Measurements from ENCODE around the gene EPC1. TPM values are rescaled to one million over a fixed set of nuclear protein-coding genes. Genes with fewer than 3 reads are reported as not detected.
"Not testable (repeated sequence)": the region's sequence is repeated elsewhere in the genome, so short reads cannot be mapped to it uniquely, and the experiment has no call there.

EPC1 gene
- total and polyA plus RNA-seq, 2 donors, result 35.2 to 38.7 TPM

DNA sequence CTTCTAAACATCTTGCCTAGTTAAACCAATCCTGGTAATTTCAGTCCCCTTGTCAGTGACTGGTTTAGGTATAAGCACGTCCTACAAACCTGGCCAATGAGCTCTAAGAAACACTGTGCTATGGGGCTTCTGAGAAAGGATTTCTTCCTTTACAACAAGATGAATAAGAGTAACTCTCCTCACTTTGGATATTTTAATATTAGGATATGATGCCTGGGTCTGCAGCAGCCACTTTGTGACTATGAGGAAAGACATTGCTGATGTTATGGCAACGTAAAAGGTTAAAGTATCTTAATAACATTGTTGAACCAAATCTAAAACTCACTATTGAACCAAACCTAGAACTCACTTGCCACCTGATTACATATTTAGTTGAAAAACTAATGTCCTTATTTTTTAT, 26.5 kb upstream of the EPC1 start:
- 99% methylated on average over 2 of the region's 2 CpGs for WGBS
- no peak overlapping the region for H3K27ac ChIP-seq (ENCODE audit: low read depth in 1 of 2, low read length in 1 of 2)
- no peak for DNase-seq (ENCODE audit: low read depth in 6 of 9, low spot score in 9 of 9)
- peaks cover 8 to 14% of the 10 kb centered on the region in 2 donors for H3K36me3 ChIP-seq (ENCODE audit: control insufficient read depth in 2 of 2, insufficient read depth in 2 of 2, low read length in 1 of 2)
- H3K4me1 ChIP-seq (ENCODE audit: control insufficient read depth in 2 of 2, insufficient read depth in 2 of 2, low read length in 2 of 2), result peaks cover 0 to 4% of the 10 kb centered on the region in 2 donors
- no peaks in the 10 kb centered on the region for H3K9me3 ChIP-seq (ENCODE audit: control insufficient read depth in 2 of 2, insufficient read depth in 1 of 2, low read length in 1 of 2)
- H3K4me3 ChIP-seq (ENCODE audit: low read length in 2 of 2), result no peak overlapping the region
- no peaks in the 10 kb centered on the region for H3K27me3 ChIP-seq (ENCODE audit: control insufficient read depth in 2 of 2, insufficient read depth in 1 of 2, low read length in 1 of 2)

DNA sequence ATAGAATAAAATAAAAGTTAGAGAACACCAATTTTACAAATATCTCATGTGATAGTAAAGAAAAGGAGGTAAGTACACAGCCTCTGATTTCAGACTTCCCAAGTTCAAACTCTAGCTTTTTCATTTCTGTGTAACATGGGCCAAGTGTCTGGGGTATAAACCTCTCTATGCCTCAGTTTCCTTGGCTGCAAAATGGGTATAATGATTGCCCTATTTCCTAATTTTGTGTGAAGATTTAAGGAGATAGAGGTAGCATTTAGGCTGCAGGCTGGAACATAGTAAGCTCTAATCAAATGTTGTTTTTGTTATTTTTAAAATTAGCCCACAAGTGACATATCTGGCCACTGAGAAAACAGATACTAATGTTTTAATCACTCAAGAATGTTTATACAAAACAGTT, 26.1 kb upstream of the EPC1 start:
- Histone ChIP-seq H3K9me3 (ENCODE audit: control insufficient read depth in 2 of 2, insufficient read depth in 1 of 2, low read length in 1 of 2) (no peaks in the 10 kb centered on the region), H3K27me3 (ENCODE audit: control insufficient read depth in 2 of 2, insufficient read depth in 1 of 2, low read length in 1 of 2) (no peaks in the 10 kb centered on the region), H3K4me1 (ENCODE audit: control insufficient read depth in 2 of 2, insufficient read depth in 2 of 2, low read length in 2 of 2) (peaks cover 0 to 4% of the 10 kb centered on the region in 2 donors), H3K27ac (ENCODE audit: low read depth in 1 of 2, low read length in 1 of 2) (no peak overlapping the region), H3K36me3 (ENCODE audit: control insufficient read depth in 2 of 2, insufficient read depth in 2 of 2, low read length in 1 of 2) (peaks cover 8 to 14% of the 10 kb centered on the region in 2 donors), H3K4me3 (ENCODE audit: low read length in 2 of 2) (no peak overlapping the region)
- DNase-seq (ENCODE audit: low read depth in 6 of 9, low spot score in 9 of 9), result no peak

DNA sequence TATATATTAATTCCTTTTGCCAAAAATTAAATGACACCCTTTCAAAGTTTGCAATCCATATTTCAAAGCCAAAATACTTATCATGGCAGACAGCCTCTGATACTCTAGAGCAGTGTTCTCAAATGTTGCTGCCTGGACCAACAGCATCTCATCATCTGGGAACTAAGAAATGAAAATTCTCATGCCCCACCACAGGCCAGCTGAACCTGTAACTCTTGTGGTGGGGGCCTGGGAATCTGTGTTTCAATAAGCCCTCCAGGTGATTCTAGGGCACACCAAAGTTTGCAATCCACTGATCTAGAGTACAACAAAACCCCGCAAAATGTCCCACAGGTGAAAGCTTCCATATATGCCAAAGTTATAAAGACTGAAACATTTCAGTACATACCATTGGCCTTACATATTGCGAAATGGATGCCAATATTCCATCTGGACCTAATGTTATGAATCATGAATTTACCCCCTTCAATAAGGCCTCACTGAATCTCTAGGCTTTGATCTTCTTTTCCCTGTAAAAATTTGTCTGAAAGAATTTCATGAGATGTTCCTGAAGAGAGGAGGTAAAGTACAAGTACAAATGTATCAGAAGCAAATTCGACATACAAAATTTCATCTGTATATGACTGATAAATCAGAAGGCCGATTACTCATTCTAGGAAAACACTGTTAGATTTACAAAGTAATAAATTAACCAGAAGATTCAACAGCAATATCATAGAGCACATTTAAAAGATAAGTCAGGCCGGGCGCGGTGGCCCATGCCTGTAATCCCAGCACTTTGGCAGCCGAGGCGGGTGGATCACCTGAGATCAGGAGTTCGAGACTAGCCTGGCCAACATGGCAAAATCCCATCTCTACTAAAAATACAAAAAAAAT, 25.3 kb upstream of the EPC1 start:
- Histone ChIP-seq H3K4me3 (ENCODE audit: low read length in 2 of 2) (no peak overlapping the region), H3K27ac (ENCODE audit: low read depth in 1 of 2, low read length in 1 of 2) (no peak overlapping the region), H3K4me1 (ENCODE audit: control insufficient read depth in 2 of 2, insufficient read depth in 2 of 2, low read length in 2 of 2) (peaks cover 0 to 4% of the 10 kb centered on the region in 2 donors), H3K27me3 (ENCODE audit: control insufficient read depth in 2 of 2, insufficient read depth in 1 of 2, low read length in 1 of 2) (no peaks in the 10 kb centered on the region), H3K9me3 (ENCODE audit: control insufficient read depth in 2 of 2, insufficient read depth in 1 of 2, low read length in 1 of 2) (no peaks in the 10 kb centered on the region), H3K36me3 (ENCODE audit: control insufficient read depth in 2 of 2, insufficient read depth in 2 of 2, low read length in 1 of 2) (peaks cover 8 to 14% of the 10 kb centered on the region in 2 donors)
- DNase-seq (ENCODE audit: low read depth in 6 of 9, low spot score in 9 of 9), result no peak
- 97% methylated on average over 10 of the region's 10 CpGs for WGBS

DNA sequence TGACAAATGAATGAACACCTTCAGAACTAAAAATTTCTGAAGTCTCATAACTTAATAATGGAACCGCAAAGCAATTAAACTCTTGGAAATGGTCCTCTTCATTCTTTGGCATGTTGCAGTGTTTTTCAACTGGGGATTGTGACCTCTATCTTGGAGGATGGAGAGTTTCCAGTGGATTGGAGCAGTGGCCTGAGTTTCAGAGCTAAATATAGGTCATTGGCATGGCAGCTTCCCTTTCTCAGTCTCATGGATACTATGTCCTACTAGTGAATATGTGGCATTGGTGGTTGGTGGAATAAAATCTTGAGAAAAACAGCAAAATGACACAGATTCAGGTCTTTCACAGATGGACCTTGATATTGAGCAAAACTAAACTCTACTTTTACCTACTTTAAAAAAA, 24.1 kb upstream of the EPC1 start:
- Histone ChIP-seq H3K4me1 (ENCODE audit: control insufficient read depth in 2 of 2, insufficient read depth in 2 of 2, low read length in 2 of 2) (peaks cover 0 to 4% of the 10 kb centered on the region in 2 donors), H3K9me3 (ENCODE audit: control insufficient read depth in 2 of 2, insufficient read depth in 1 of 2, low read length in 1 of 2) (no peaks in the 10 kb centered on the region)
- WGBS, result 100% methylated on average over 1 of the region's 1 CpG

DNA sequence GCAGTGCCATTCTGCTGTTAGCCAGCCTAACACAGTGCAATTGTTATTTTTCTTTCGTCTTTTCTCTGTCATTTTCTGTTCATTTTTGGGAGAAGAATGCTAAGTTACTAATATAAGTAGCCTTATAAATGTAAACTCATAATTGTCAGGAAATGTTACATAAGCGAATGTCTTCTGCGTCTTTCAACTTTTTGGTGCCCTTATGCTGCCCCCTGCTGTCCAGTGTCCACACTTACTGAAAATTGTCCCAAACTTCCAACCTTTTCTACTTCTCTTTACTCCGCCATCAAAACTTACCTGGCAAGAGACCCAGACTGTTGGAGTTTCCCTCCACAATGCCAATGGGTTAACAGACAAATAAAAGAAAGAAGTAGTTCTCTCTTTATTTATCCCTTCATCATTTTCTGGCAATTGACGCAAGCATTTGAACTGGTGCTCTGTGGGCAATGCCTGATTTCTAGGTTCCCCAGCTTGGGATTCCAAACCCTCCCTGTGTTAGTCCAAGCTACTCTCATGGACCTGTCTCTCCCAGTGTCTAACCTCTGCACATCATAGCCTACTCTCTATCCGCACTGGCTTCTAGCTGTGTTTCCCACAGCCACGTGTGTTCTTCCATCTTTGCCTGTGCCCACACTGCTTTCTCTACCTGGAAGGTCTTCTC, 21.0 kb upstream of the EPC1 start:
- WGBS, result 55% methylated on average over 7 of the region's 7 CpGs
- peak in 5 of 9 donors; percentile 53 to 84 (median 63) for DNase-seq (ENCODE audit: low read depth in 6 of 9, low spot score in 9 of 9)

More for the DNA sequence above, 24.1 kb upstream of the EPC1 start:
- Histone ChIP-seq H3K27me3 (ENCODE audit: control insufficient read depth in 2 of 2, insufficient read depth in 1 of 2, low read length in 1 of 2) (no peaks in the 10 kb centered on the region), H3K4me3 (ENCODE audit: low read length in 2 of 2) (no peak overlapping the region), H3K27ac (ENCODE audit: low read depth in 1 of 2, low read length in 1 of 2) (no peak overlapping the region), H3K36me3 (ENCODE audit: control insufficient read depth in 2 of 2, insufficient read depth in 2 of 2, low read length in 1 of 2) (peaks cover 8 to 14% of the 10 kb centered on the region in 2 donors)
- no peak for DNase-seq (ENCODE audit: low read depth in 6 of 9, low spot score in 9 of 9)

DNA sequence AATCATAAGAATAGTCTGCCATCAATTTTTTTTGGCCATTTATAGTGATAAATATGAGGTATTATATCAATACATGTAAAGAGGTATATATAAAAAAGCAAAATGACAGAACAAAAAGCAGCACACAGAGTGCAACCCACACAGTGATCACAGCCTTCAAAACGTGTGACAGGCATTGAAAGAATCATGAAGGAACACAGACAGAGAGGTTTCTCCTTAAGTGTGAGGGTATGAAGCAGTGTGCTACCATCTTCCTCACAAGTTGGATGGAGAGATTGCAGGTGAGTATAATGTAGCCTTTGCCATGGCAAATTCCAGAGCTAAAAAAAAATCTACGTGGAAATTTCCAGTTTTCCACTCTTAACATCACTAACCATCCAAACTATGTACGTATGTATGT, 19.6 kb upstream of the EPC1 start:
- peak overlapping the region in 1 of 2 donors; percentile 25 for H3K27ac ChIP-seq (ENCODE audit: low read depth in 1 of 2, low read length in 1 of 2)
- H3K4me3 ChIP-seq (ENCODE audit: low read length in 2 of 2), result no peak overlapping the region
- peak in 1 of 9 donors; percentile 37 for DNase-seq (ENCODE audit: low read depth in 6 of 9, low spot score in 9 of 9)
- no peaks in the 10 kb centered on the region for H3K9me3 ChIP-seq (ENCODE audit: control insufficient read depth in 2 of 2, insufficient read depth in 1 of 2, low read length in 1 of 2)
- H3K27me3 ChIP-seq (ENCODE audit: control insufficient read depth in 2 of 2, insufficient read depth in 1 of 2, low read length in 1 of 2), result no peaks in the 10 kb centered on the region
- H3K4me1 ChIP-seq (ENCODE audit: control insufficient read depth in 2 of 2, insufficient read depth in 2 of 2, low read length in 2 of 2), result peaks cover 0 to 3% of the 10 kb centered on the region in 2 donors
- 63% methylated on average over 3 of the region's 3 CpGs for WGBS
- peaks cover 6 to 9% of the 10 kb centered on the region in 2 donors for H3K36me3 ChIP-seq (ENCODE audit: control insufficient read depth in 2 of 2, insufficient read depth in 2 of 2, low read length in 1 of 2)

More for the DNA sequence above, 21.0 kb upstream of the EPC1 start:
- H3K9me3 ChIP-seq (ENCODE audit: control insufficient read depth in 2 of 2, insufficient read depth in 1 of 2, low read length in 1 of 2), result no peaks in the 10 kb centered on the region
- no peak overlapping the region for H3K4me3 ChIP-seq (ENCODE audit: low read length in 2 of 2)
- peaks cover 0 to 2% of the 10 kb centered on the region in 2 donors for H3K4me1 ChIP-seq (ENCODE audit: control insufficient read depth in 2 of 2, insufficient read depth in 2 of 2, low read length in 2 of 2)
- H3K27ac ChIP-seq (ENCODE audit: low read depth in 1 of 2, low read length in 1 of 2), result no peak overlapping the region
- no peaks in the 10 kb centered on the region for H3K27me3 ChIP-seq (ENCODE audit: control insufficient read depth in 2 of 2, insufficient read depth in 1 of 2, low read length in 1 of 2)
- H3K36me3 ChIP-seq (ENCODE audit: control insufficient read depth in 2 of 2, insufficient read depth in 2 of 2, low read length in 1 of 2), result peaks cover 9 to 12% of the 10 kb centered on the region in 2 donors

DNA sequence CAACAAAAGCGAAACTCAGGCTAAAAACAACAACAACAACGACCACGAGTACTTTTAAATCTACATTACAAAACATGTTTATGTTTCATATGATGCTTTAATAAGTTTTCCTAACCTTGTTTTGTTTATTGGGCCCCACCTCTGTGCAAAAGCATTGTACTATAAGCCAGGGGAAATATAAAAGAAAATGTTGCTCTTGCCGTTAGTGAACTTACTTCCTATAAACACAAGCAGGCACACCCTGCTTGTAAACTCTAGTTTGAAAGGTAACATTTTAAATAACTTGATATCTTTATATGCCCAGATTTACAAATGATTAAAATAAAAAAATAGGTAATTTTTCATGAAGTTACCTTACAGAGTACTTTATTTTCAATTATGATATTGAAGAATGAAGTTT, 19.2 kb upstream of the EPC1 start:
- DNase-seq (ENCODE audit: low read depth in 6 of 9, low spot score in 9 of 9), result no peak
- Histone ChIP-seq H3K9me3 (ENCODE audit: control insufficient read depth in 2 of 2, insufficient read depth in 1 of 2, low read length in 1 of 2) (no peaks in the 10 kb centered on the region), H3K36me3 (ENCODE audit: control insufficient read depth in 2 of 2, insufficient read depth in 2 of 2, low read length in 1 of 2) (peaks cover 8% of the 10 kb centered on the region in 2 donors), H3K4me1 (ENCODE audit: control insufficient read depth in 2 of 2, insufficient read depth in 2 of 2, low read length in 2 of 2) (peaks cover 0 to 3% of the 10 kb centered on the region in 2 donors), H3K27me3 (ENCODE audit: control insufficient read depth in 2 of 2, insufficient read depth in 1 of 2, low read length in 1 of 2) (no peaks in the 10 kb centered on the region), H3K4me3 (ENCODE audit: low read length in 2 of 2) (no peak overlapping the region), H3K27ac (ENCODE audit: low read depth in 1 of 2, low read length in 1 of 2) (no peak overlapping the region)
- 79% methylated on average over 4 of the region's 4 CpGs for WGBS

DNA sequence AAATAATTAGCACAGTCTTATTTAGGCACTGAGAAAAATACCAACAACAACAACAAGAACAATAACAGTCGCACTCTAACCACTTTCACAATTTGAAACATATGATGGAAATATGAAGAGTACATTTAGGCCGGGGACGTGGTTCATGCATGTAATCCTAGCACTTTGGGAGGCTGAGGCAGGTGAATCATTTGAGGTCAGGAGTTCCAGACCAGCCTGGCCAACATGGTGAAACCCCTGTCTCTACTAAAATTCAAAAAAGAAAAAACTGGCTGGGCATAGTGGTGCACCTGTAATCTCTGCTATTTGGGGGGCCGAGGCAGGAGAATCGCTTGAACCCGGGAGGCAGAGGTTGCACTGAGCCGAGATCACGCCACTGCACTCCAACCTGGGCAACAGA, 18.4 kb upstream of the EPC1 start:
- H3K4me3 ChIP-seq (ENCODE audit: low read length in 2 of 2); H3K36me3 ChIP-seq (ENCODE audit: control insufficient read depth in 2 of 2, insufficient read depth in 2 of 2, low read length in 1 of 2): not testable (repeated sequence)
- WGBS, result 97% methylated on average over 8 of the region's 8 CpGs

DNA sequence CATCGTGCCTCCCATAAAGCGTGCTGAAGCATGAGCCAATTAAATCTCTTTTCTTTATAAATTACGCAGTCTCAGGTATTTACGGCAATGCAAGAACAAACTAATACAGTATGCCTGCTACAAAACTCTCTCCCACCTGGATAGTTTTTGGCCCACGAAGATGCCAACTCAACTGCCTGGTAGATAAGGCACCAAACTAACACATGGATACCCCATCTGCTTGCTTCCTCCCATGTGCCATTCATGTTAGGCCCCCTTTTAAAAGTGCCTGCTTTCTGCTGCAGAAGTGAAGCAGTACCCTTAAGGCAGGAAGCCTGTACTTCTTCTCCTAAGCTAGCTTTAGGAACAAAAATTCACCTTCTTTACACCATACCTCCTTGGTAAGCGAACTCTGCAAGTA, 15.6 kb upstream of the EPC1 start:
- Histone ChIP-seq H3K9me3 (ENCODE audit: control insufficient read depth in 2 of 2, insufficient read depth in 1 of 2, low read length in 1 of 2) (peaks cover 1 to 4% of the 10 kb centered on the region in 2 donors), H3K4me3 (ENCODE audit: low read length in 2 of 2) (no peak overlapping the region), H3K4me1 (ENCODE audit: control insufficient read depth in 2 of 2, insufficient read depth in 2 of 2, low read length in 2 of 2) (peaks cover under 1 to 4% of the 10 kb centered on the region in 2 donors), H3K27me3 (ENCODE audit: control insufficient read depth in 2 of 2, insufficient read depth in 1 of 2, low read length in 1 of 2) (no peaks in the 10 kb centered on the region), H3K27ac (ENCODE audit: low read depth in 1 of 2, low read length in 1 of 2) (peak overlapping the region in 1 of 2 donors; percentile 52), H3K36me3 (ENCODE audit: control insufficient read depth in 2 of 2, insufficient read depth in 2 of 2, low read length in 1 of 2) (peaks cover 8 to 10% of the 10 kb centered on the region in 2 donors)
- 94% methylated on average over 6 of the region's 6 CpGs for WGBS
- DNase-seq (ENCODE audit: low read depth in 6 of 9, low spot score in 9 of 9), result no peak

More for the DNA sequence above, 18.4 kb upstream of the EPC1 start:
- H3K27me3 ChIP-seq (ENCODE audit: control insufficient read depth in 2 of 2, insufficient read depth in 1 of 2, low read length in 1 of 2); H3K9me3 ChIP-seq (ENCODE audit: control insufficient read depth in 2 of 2, insufficient read depth in 1 of 2, low read length in 1 of 2); H3K27ac ChIP-seq (ENCODE audit: low read depth in 1 of 2, low read length in 1 of 2); H3K4me1 ChIP-seq (ENCODE audit: control insufficient read depth in 2 of 2, insufficient read depth in 2 of 2, low read length in 2 of 2); DNase-seq (ENCODE audit: low read depth in 6 of 9, low spot score in 9 of 9): not testable (repeated sequence)
